ENCODE results near the gene UMODL1.

DNA sequence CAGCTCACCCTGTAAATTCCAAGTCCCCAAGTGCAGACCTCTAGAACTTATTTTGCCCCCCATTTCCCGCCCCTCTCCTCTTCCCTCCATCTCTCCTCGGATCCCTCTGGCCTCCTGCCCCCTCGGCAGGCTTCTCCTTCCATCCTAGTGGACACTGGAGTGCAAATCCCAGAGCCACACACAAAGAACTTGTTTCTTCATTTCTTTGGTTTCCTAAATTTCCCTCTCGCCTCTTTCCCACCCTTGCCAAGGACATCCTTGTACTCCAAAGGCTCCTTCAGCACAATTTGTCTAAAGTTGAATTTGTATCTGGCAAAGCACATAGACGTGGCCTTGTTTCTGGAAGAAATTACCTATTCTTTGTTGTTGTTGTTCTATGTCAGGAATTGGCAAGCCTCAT lies 17.5 kb downstream of the UMODL1 start:
- TF ChIP-seq POLR2A (IDR thresholded peaks at IDR 0.05; ENCODE audit: low read length): no peak
- TF ChIP-seq GATA1 (IDR thresholded peaks at IDR 0.05; ENCODE audit: low read depth, low read length): no peak

All from erythroblast (primary cell).